ENCODE results near the gene MEPE.

The MEPE gene

DNA sequence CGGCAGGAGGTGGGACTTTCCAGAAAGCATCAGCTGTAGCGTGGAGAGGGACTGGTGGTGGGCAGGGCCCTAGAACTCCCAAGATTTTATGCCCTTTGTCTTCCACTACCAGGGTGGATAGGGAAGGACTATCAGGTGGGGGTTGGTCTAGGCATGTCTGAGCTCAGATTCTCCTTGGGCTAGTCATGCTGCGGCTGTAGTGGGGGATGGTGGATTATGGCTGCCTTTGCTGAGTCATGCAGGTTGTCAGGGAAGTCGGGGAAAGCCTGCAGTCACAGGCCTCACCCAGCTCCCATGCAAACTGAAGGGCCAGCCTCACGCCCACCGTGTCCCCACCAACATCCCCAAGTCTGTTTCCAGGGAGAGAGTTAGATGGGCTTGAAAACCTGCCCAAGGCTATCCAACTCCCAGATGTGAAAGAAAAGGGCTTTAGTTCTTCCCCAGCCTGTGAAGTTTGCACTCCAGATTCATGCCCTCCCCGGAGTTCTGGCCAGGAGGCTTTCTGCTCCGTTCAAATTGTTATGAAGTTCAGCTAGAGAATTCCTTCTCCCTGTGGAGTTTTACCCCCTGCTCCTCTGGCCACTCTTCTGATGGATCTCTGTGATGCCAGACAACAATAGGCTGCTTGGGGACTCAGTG is 13.4 kb upstream of the MEPE start:
- WGBS, result 49% methylated on average over 8 of the region's 8 CpGs
- H3K27ac ChIP-seq (ENCODE audit: low read depth, low read length), result peak overlapping the region; percentile 93

DNA sequence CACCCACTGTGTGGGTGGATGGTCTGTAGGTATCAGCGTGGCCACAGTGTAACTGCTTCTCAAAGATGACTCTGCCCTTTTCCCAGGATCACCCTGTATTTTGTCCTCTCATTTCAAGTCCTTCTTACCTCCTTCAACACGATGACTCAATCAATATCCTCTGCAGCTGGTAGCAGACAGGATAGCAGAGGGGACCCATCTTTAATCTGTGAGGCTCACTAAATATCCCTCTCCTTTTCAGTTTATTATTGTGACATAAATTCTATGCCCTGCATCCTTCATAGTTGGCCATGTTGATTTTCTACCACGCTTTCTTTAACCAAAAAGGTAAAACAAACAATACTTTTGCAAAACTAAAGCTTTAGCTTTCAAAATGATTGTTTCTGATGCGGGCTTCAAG is 9.6 kb upstream of the MEPE start:
- no peak overlapping the region for H3K9ac ChIP-seq (ENCODE audit: low read depth, low read length)
- no peaks in the 10 kb centered on the region for H3K36me3 ChIP-seq (ENCODE audit: insufficient read depth, low read length)
- no peak overlapping the region for H3K4me3 ChIP-seq (ENCODE audit: low read length)
- WGBS, result 92% methylated on average over 4 of the region's 4 CpGs
- H3K27ac ChIP-seq (ENCODE audit: low read depth, low read length), result no peak overlapping the region
- H3K9me3 ChIP-seq (ENCODE audit: insufficient read depth, low read depth, low read length), result no peaks in the 10 kb centered on the region
- H3K27me3 ChIP-seq (ENCODE audit: insufficient read depth, low read length), result no peaks in the 10 kb centered on the region
- H3K4me1 ChIP-seq (ENCODE audit: insufficient read depth, low read length), result peaks cover 11% of the 10 kb centered on the region

More for the DNA sequence above, 13.4 kb upstream of the MEPE start:
- peaks cover 11% of the 10 kb centered on the region for H3K4me1 ChIP-seq (ENCODE audit: insufficient read depth, low read length)
- 0 out of 2 replicates have a peak, but pooled peaks cover 5% of the 10 kb centered on the region for H3K9me3 ChIP-seq (ENCODE audit: insufficient read depth, low read depth, low read length)
- no peaks in the 10 kb centered on the region for H3K27me3 ChIP-seq (ENCODE audit: insufficient read depth, low read length)
- no peak overlapping the region for H3K4me3 ChIP-seq (ENCODE audit: low read length)
- H3K36me3 ChIP-seq (ENCODE audit: insufficient read depth, low read length), result no peaks in the 10 kb centered on the region
- H3K9ac ChIP-seq (ENCODE audit: low read depth, low read length), result peak overlapping the region; percentile 54; the same call in 1 of the 2 replicates

DNA sequence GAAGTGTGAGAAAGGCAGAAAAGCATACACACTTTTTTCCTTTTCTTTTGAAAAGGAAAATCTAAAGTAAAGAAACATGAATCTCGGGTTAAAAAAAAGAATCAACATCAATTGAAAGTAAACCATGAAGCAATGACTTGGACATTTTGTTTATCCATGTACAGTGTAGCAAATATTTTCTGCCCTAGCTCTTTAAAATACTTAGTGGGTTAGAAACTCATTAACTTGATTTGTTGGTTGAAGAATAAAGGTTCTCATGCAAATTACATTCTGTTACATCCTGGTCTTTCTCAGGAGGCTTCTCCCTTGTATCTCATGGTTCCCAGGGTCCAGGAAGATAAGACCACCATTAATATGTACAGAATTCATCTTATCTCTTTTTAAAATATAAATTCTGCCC is 9.0 kb upstream of the MEPE start:
- Histone ChIP-seq H3K36me3 (ENCODE audit: insufficient read depth, low read length) (no peaks in the 10 kb centered on the region), H3K9ac (ENCODE audit: low read depth, low read length) (no peak overlapping the region), H3K4me3 (ENCODE audit: low read length) (no peak overlapping the region), H3K27me3 (ENCODE audit: insufficient read depth, low read length) (no peaks in the 10 kb centered on the region), H3K27ac (ENCODE audit: low read depth, low read length) (no peak overlapping the region), H3K9me3 (ENCODE audit: insufficient read depth, low read depth, low read length) (no peaks in the 10 kb centered on the region), H3K4me1 (ENCODE audit: insufficient read depth, low read length) (peaks cover 11% of the 10 kb centered on the region)
- WGBS, result 100% methylated on average over 1 of the region's 1 CpG

DNA sequence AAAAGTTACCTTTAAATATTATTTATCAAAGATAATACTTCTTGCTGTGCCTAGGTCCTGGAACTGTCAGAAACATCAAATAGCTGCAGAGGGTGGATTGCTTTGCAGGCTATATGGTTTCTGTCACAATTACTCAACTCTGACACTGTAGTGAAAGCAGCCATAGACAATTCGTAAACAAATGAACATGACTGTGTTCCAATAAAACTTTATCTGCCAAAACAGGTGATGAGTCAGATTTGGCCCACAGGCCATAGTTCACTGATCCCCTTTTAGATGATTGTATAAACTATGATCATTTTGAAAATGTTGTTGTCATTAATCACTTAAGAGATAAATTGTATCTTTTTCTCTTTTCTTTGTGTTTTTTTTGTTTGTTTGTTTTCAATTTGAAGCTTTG is 8.4 kb upstream of the MEPE start:
- WGBS, result 86% methylated on average over 1 of the region's 1 CpG
- Histone ChIP-seq H3K9ac (ENCODE audit: low read depth, low read length) (no peak overlapping the region), H3K9me3 (ENCODE audit: insufficient read depth, low read depth, low read length) (no peaks in the 10 kb centered on the region), H3K27ac (ENCODE audit: low read depth, low read length) (no peak overlapping the region), H3K4me3 (ENCODE audit: low read length) (no peak overlapping the region), H3K4me1 (ENCODE audit: insufficient read depth, low read length) (peaks cover 6% of the 10 kb centered on the region), H3K27me3 (ENCODE audit: insufficient read depth, low read length) (no peaks in the 10 kb centered on the region), H3K36me3 (ENCODE audit: insufficient read depth, low read length) (no peaks in the 10 kb centered on the region)

DNA sequence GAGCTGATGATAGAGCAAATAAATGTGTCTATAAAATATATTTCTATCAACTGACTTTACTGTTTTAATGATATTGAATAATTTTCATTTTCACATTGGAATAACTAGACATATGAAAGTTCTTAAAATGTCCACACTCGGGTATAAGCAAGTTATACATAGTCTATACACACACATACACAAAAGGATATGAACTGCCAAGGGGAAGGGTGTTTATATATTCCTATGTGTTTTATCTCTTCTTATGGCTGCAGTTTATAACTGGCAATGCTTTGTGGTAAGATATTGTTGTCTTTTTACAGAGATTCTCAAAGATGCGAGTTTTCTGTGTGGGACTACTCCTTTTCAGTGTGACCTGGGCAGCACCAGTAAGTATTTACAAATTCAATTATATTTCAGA is 1.6 kb downstream of the MEPE start:
- WGBS, result 97% methylated on average over 1 of the region's 2 CpGs
- no peak overlapping the region for H3K9ac ChIP-seq (ENCODE audit: low read depth, low read length)

DNA sequence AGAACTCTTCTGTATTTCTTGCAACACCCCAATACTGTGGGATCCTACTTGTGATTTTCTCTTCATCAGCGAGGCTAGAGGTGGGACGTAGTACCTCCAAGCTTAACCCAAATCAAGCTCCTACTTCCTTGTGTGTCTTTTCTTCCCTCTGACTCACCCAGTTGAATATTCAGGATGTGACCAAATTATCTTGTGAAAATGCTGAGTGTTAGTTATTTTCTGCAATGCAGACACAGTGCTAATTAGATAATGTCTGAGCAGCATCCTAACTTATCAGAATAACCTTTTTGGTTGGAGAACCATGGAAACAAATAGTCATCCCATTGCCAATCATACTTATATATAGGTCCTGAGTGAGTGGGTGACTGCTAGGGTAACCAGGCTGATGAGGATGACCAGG is 2.4 kb downstream of the MEPE start:
- Histone ChIP-seq H3K9me3 (ENCODE audit: insufficient read depth, low read depth, low read length) (no peaks in the 10 kb centered on the region), H3K27ac (ENCODE audit: low read depth, low read length) (no peak overlapping the region)
- WGBS, result 91% methylated on average over 2 of the region's 2 CpGs

More for the DNA sequence above, 1.6 kb downstream of the MEPE start:
- H3K27me3 ChIP-seq (ENCODE audit: insufficient read depth, low read length), result no peaks in the 10 kb centered on the region
- no peak overlapping the region for H3K27ac ChIP-seq (ENCODE audit: low read depth, low read length)
- H3K36me3 ChIP-seq (ENCODE audit: insufficient read depth, low read length), result no peaks in the 10 kb centered on the region
- H3K9me3 ChIP-seq (ENCODE audit: insufficient read depth, low read depth, low read length), result no peaks in the 10 kb centered on the region
- H3K4me3 ChIP-seq (ENCODE audit: low read length), result no peak overlapping the region
- H3K4me1 ChIP-seq (ENCODE audit: insufficient read depth, low read length), result peaks cover 9% of the 10 kb centered on the region

DNA sequence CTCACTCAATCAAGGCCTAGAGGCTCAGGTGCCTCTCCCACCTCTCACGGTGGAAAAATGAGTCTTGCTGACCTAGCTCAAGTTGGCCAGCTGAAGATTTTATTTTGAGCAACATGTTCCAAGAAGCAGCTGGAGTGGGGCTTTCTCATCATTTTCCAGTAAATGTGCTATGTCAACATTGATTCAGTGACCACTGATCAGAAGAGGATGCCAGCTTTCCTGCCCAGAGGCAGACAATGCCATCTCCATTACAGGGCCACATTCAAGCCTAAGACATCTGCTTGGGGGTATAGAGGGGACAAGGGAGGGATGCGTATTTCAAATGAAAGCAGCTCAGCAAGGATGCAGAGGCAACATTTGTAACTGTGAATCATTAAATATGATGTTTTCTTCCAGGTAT is 3.0 kb downstream of the MEPE start:
- H3K4me3 ChIP-seq (ENCODE audit: low read length), result no peak overlapping the region
- no peaks in the 10 kb centered on the region for H3K36me3 ChIP-seq (ENCODE audit: insufficient read depth, low read length)
- H3K9ac ChIP-seq (ENCODE audit: low read depth, low read length), result no peak overlapping the region
- no peak overlapping the region for H3K27ac ChIP-seq (ENCODE audit: low read depth, low read length)
- no peaks in the 10 kb centered on the region for H3K27me3 ChIP-seq (ENCODE audit: insufficient read depth, low read length)
- WGBS, result 90% methylated on average over 2 of the region's 2 CpGs
- peaks cover 14% of the 10 kb centered on the region for H3K4me1 ChIP-seq (ENCODE audit: insufficient read depth, low read length)
- H3K9me3 ChIP-seq (ENCODE audit: insufficient read depth, low read depth, low read length), result no peaks in the 10 kb centered on the region

More for the DNA sequence above, 2.4 kb downstream of the MEPE start:
- no peak overlapping the region for H3K9ac ChIP-seq (ENCODE audit: low read depth, low read length)
- no peak overlapping the region for H3K4me3 ChIP-seq (ENCODE audit: low read length)
- peaks cover 14% of the 10 kb centered on the region for H3K4me1 ChIP-seq (ENCODE audit: insufficient read depth, low read length)
- no peaks in the 10 kb centered on the region for H3K27me3 ChIP-seq (ENCODE audit: insufficient read depth, low read length)
- H3K36me3 ChIP-seq (ENCODE audit: insufficient read depth, low read length), result no peaks in the 10 kb centered on the region

DNA sequence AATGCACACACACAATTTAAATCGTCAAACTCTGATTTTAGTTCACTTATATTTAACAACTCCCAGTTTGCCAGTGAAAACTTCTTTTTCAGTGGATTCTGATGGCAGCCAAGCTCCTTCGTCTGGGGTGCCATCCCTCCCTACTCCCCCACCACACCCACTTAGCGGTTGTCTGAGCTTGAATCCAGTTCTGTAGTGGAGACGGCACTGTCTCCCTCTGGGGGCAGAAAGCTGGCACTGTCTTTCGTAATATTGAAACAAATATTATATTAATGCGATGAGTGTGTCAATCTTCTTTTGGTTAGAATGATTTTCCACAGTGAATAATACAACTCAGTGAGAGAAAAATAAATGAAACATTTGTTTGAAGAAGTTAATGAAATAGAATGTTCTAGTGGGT is 5.4 kb downstream of the MEPE start:
- no peak overlapping the region for H3K9ac ChIP-seq (ENCODE audit: low read depth, low read length)
- no peaks in the 10 kb centered on the region for H3K36me3 ChIP-seq (ENCODE audit: insufficient read depth, low read length)
- 96% methylated on average over 6 of the region's 6 CpGs for WGBS

DNA sequence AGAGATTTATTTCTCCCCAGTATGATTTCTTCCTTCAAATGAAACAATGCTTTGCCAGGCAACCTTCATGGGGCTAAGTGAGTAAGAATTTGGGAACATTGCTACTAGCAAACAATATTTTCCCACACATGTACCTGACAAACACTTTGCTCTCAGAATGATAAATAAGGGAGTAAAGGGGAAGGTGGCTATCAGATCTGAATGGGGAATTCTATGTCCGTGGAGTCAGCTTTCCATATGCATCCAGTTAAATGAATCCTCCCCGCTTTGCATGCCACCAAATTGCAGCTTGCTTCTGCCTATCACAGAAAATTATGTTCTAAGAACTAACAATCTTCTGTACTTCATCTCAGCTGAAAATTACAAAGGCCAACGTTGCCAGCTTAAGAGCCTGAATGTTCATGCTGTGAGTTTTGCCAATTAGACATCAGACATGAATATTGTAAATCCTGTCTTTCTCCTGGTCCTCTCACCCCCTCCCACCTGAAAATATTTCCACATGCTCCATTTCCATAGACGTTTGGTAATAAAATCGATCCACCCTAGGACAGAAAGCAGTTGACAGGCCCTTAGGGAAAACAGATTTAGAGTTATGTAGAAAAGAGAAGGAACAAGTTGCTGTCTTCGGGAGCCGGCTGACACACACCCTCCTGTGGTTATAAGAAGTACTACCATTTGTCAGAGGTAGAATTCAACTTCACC is 6.3 kb downstream of the MEPE start:
- Histone ChIP-seq H3K4me1 (ENCODE audit: insufficient read depth, low read length) (peaks cover 14% of the 10 kb centered on the region), H3K27me3 (ENCODE audit: insufficient read depth, low read length) (no peaks in the 10 kb centered on the region), H3K27ac (ENCODE audit: low read depth, low read length) (no peak overlapping the region), H3K4me3 (ENCODE audit: low read length) (no peak overlapping the region), H3K9me3 (ENCODE audit: insufficient read depth, low read depth, low read length) (no peaks in the 10 kb centered on the region), H3K9ac (ENCODE audit: low read depth, low read length) (no peak overlapping the region), H3K36me3 (ENCODE audit: insufficient read depth, low read length) (no peaks in the 10 kb centered on the region)
- 34% methylated on average over 7 of the region's 7 CpGs for WGBS

More for the DNA sequence above, 5.4 kb downstream of the MEPE start:
- Histone ChIP-seq H3K4me3 (ENCODE audit: low read length) (no peak overlapping the region), H3K4me1 (ENCODE audit: insufficient read depth, low read length) (peaks cover 14% of the 10 kb centered on the region), H3K9me3 (ENCODE audit: insufficient read depth, low read depth, low read length) (no peaks in the 10 kb centered on the region), H3K27me3 (ENCODE audit: insufficient read depth, low read length) (no peaks in the 10 kb centered on the region), H3K27ac (ENCODE audit: low read depth, low read length) (no peak overlapping the region)

DNA sequence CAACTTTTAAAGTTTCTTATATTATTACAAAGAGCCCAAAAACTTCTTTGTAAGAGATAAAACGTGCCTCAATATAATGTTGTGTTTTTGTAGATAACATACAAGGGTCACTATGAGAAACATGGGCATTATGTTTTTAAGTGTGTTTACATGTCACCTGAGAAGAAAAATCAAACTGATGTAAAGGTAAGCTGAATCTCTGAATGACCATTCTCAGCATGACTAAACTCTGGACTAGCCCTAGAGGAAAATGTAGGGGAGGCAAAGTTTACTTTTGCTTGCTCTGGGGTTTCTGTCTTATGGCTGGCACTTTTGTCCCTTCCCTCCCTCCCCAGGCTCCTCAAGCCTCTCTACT is 6.8 kb downstream of the MEPE start:
- H3K9me3 ChIP-seq (ENCODE audit: insufficient read depth, low read depth, low read length), result no peaks in the 10 kb centered on the region
- H3K27me3 ChIP-seq (ENCODE audit: insufficient read depth, low read length), result no peaks in the 10 kb centered on the region
- no peak overlapping the region for H3K9ac ChIP-seq (ENCODE audit: low read depth, low read length)
- 0% methylated on average over 1 of the region's 1 CpG for WGBS
- no peak overlapping the region for H3K4me3 ChIP-seq (ENCODE audit: low read length)
- no peaks in the 10 kb centered on the region for H3K36me3 ChIP-seq (ENCODE audit: insufficient read depth, low read length)
- no peak overlapping the region for H3K27ac ChIP-seq (ENCODE audit: low read depth, low read length)
- H3K4me1 ChIP-seq (ENCODE audit: insufficient read depth, low read length), result peaks cover 14% of the 10 kb centered on the region

DNA sequence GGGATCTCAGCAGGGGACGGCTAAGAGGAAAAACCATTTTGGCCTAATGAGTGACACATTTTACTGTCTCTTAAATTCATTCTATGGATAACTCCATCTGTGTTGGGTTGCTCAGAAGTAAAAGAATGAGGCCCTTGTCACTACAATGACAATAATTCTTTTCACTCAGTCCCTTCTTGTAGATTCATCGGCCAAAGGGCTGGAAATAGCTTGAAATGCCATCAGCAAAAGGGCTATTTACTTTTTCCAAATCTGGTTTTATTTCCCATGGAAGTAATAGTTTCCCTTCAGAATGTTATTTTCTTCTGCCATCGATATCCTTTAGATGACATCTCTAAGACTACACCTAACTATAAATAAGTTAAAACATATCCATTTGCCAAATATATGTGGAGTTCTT is 7.4 kb downstream of the MEPE start:
- Histone ChIP-seq H3K4me3 (ENCODE audit: low read length) (no peak overlapping the region), H3K9ac (ENCODE audit: low read depth, low read length) (no peak overlapping the region), H3K4me1 (ENCODE audit: insufficient read depth, low read length) (peaks cover 14% of the 10 kb centered on the region)

More for the DNA sequence above, 7.4 kb downstream of the MEPE start:
- no peak overlapping the region for H3K27ac ChIP-seq (ENCODE audit: low read depth, low read length)
- no peaks in the 10 kb centered on the region for H3K27me3 ChIP-seq (ENCODE audit: insufficient read depth, low read length)
- no peaks in the 10 kb centered on the region for H3K9me3 ChIP-seq (ENCODE audit: insufficient read depth, low read depth, low read length)
- WGBS, result 93% methylated on average over 1 of the region's 3 CpGs
- H3K36me3 ChIP-seq (ENCODE audit: insufficient read depth, low read length), result no peaks in the 10 kb centered on the region
